ENCODE measurements around the gene VOPP1.

Gene VOPP1

GRCh38 chr7:55423891-55424290, 148.4 kb downstream of the VOPP1 start:
- H3K4me1 ChIP-seq (ENCODE audit: control insufficient read depth in 1 of 2, insufficient read depth in 1 of 2, low read depth in 1 of 2, low read length in 1 of 2): no peaks in the 10 kb centered on the region
- no peak for TF ChIP-seq CTCF (IDR thresholded peaks at IDR 0.05)
- H3K4me3 ChIP-seq (ENCODE audit: low read depth in 1 of 2, low read length in 1 of 2): no peak overlapping the region
- H3K9me3 ChIP-seq: no peaks in the 10 kb centered on the region
- H3K27ac ChIP-seq: no peak overlapping the region
- H3K27me3 ChIP-seq: no peaks in the 10 kb centered on the region
- H3K36me3 ChIP-seq: no peaks in the 10 kb centered on the region

- H3K27me3 ChIP-seq: no peaks in the 10 kb centered on the region
- no peak overlapping the region for H3K27ac ChIP-seq
- H3K4me1 ChIP-seq (ENCODE audit: control insufficient read depth in 1 of 2, insufficient read depth in 1 of 2, low read depth in 1 of 2, low read length in 1 of 2): no peaks in the 10 kb centered on the region
- no peak overlapping the region for H3K4me3 ChIP-seq (ENCODE audit: low read depth in 1 of 2, low read length in 1 of 2)
- no peaks in the 10 kb centered on the region for H3K36me3 ChIP-seq
- H3K9me3 ChIP-seq: no peaks in the 10 kb centered on the region
- no peak for TF ChIP-seq CTCF (IDR thresholded peaks at IDR 0.05)
Observed at GRCh38 chr7:55423277-55423711, 149.0 kb downstream of the VOPP1 start.
